Ishikawa (cell line): ENCODE measurements around the gene FAM89A.

ENCODE experiments used
- CEBPB ChIP-seq: IDR thresholded peaks from 2 replicates; pipeline ENCODE4 v1.6.1; 2012
- CREB1 ChIP-seq: IDR thresholded peaks from 2 replicates; pipeline ENCODE4 v1.6.1; 2012; ENCODE audit warnings: low read depth
- EGR1 ChIP-seq: IDR thresholded peaks from 2 replicates; pipeline ENCODE4 v1.6.1; 2012
- EP300 ChIP-seq: IDR thresholded peaks from 2 replicates; pipeline ENCODE4 v1.6.1; 2012; ENCODE audit warnings: borderline replicate concordance
- FOXM1 ChIP-seq: IDR thresholded peaks from 2 replicates; pipeline ENCODE4 v1.6.1; 2012; ENCODE audit warnings: low read depth, borderline replicate concordance
- MAX ChIP-seq: IDR thresholded peaks from 2 replicates; pipeline ENCODE4 v1.6.1; 2012
- NFIC ChIP-seq: IDR thresholded peaks from 2 replicates; pipeline ENCODE4 v1.6.1; 2012
- RAD21 ChIP-seq: IDR thresholded peaks from 2 replicates; pipeline ENCODE4 v1.6.1; 2012; ENCODE audit warnings: low read depth
- REST ChIP-seq: IDR thresholded peaks from 2 replicates; pipeline ENCODE4 v1.6.1; 2012; ENCODE audit warnings: low read depth, mild to moderate bottlenecking
- TAF1 ChIP-seq: IDR thresholded peaks from 2 replicates; pipeline ENCODE4 v1.6.1; 2012; ENCODE audit warnings: low read depth, mild to moderate bottlenecking
- TCF12 ChIP-seq: IDR thresholded peaks from 2 replicates; pipeline ENCODE4 v1.6.1; 2012; ENCODE audit warnings: low read depth
- TEAD4 ChIP-seq: IDR thresholded peaks from 2 replicates; pipeline ENCODE4 v1.6.1; 2012
- YY1 ChIP-seq: IDR thresholded peaks from 2 replicates; pipeline ENCODE4 v1.6.1; 2012; ENCODE audit warnings: low read depth
- ZBTB7A ChIP-seq: IDR thresholded peaks from 2 replicates; pipeline ENCODE4 v1.6.1; 2012; ENCODE audit warnings: low read depth
- TF ChIP-seq, protein P1 (sequence below): IDR thresholded peaks from 2 replicates; pipeline ENCODE4 v1.6.1; 2012

FAM89A gene

GRCh38 chr1:231036416-231036815, 3.6 kb downstream of the FAM89A start:
- no peak for TF ChIP-seq FOXM1
- no peak for TF ChIP-seq TAF1
- TF ChIP-seq NFIC: no peak
- no peak for TF ChIP-seq YY1
- TF ChIP-seq, protein P1, sequence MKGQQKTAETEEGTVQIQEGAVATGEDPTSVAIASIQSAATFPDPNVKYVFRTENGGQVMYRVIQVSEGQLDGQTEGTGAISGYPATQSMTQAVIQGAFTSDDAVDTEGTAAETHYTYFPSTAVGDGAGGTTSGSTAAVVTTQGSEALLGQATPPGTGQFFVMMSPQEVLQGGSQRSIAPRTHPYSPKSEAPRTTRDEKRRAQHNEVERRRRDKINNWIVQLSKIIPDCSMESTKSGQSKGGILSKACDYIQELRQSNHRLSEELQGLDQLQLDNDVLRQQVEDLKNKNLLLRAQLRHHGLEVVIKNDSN: no peak
- no peak for TF ChIP-seq REST
- TF ChIP-seq CEBPB: no peak
- no peak for TF ChIP-seq CREB1

- TF ChIP-seq CEBPB: no peak
- TF ChIP-seq CREB1: no peak
- TF ChIP-seq EGR1: no peak
- no peak for TF ChIP-seq TAF1
- TF ChIP-seq EP300: no peak
- no peak for TF ChIP-seq MAX
- no peak for TF ChIP-seq YY1
- TF ChIP-seq RAD21: no peak
- TF ChIP-seq TEAD4: no peak
Measured at GRCh38 chr1:231035799-231036198, 4.3 kb downstream of the FAM89A start.

DNA sequence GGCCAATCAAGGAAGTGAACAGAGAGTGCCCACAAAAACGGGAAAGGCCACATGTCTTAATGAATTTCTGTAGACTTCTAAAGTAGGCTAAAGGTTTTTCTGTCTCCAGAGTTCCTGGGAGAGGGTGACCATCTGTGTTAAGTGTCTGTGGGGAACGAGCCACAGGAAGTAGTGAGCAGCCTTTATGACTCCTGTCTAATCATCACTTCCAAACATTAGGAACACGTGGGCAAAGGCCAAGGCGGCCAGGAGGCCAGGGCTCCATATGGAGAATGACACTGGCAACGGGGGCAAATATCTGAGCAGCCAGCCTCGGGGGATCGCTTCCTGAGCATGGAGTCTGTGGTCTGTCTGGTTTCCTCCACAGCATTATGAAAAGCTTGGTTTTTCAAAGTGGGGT, 7.1 kb downstream of the FAM89A start:
- TF ChIP-seq, protein P1: no peak
- TF ChIP-seq TAF1 (no peak), TCF12 (no peak), CREB1 (no peak), NFIC (no peak), YY1 (no peak), MAX (no peak)

GRCh38 chr1:231029841-231030240, 10.2 kb downstream of the FAM89A start:
- TF ChIP-seq CREB1: no peak
- TF ChIP-seq REST: no peak
- TF ChIP-seq TCF12: no peak
- no peak for TF ChIP-seq RAD21
- no peak for TF ChIP-seq TEAD4
- no peak for TF ChIP-seq ZBTB7A
- TF ChIP-seq EGR1: no peak
- TF ChIP-seq TAF1: no peak
- no peak for TF ChIP-seq NFIC
- no peak for TF ChIP-seq CEBPB
- TF ChIP-seq FOXM1: no peak
- no peak for TF ChIP-seq EP300
- TF ChIP-seq, protein P1: no peak
- TF ChIP-seq YY1: no peak
- TF ChIP-seq MAX: no peak

GRCh38 chr1:231028682-231029081, 11.4 kb downstream of the FAM89A start:
- no peak for TF ChIP-seq TCF12
- TF ChIP-seq FOXM1: no peak
- TF ChIP-seq, protein P1: no peak
- no peak for TF ChIP-seq YY1
- no peak for TF ChIP-seq TEAD4
- TF ChIP-seq RAD21: no peak
- TF ChIP-seq TAF1: no peak
- TF ChIP-seq NFIC: no peak
- TF ChIP-seq CEBPB: no peak
- TF ChIP-seq EGR1: no peak
- no peak for TF ChIP-seq MAX
- no peak for TF ChIP-seq REST
- no peak for TF ChIP-seq ZBTB7A
- TF ChIP-seq CREB1: no peak
- TF ChIP-seq EP300: no peak
